ENCODE measurements around the gene SNED1.
"Not testable (repeated sequence)": the region's sequence is repeated elsewhere in the genome, so short reads cannot be mapped to it uniquely, and the experiment has no call there.

The SNED1 gene

DNA sequence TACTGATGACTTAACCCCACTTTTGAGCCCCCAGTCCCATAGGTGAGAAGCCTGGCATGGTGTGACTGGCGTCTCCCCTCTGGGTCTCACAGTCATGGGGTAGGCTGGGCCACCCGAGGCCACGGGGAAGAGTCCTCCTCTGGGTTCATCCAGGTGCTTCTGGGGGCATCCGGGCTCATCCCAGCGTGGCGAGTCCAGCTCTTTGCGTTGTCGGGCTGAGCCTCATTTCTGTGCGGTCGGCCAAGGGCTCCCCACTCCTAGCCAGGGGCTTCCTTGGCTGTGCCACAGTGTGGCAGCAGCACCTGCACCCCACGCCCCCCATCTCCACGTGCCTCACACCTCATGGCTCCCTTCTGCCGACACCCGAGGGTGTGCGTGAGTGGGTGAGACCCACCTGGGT is 27.6 kb upstream of the SNED1 start:
- TF ChIP-seq CTCF (conservative IDR thresholded peaks at IDR 0.05; ENCODE audit: low read depth, low read length) = no peak
- DNase-seq (ENCODE audit: low read depth) = no peak
- H3K4me3 ChIP-seq (ENCODE audit: low read length) = no peak overlapping the region

- TF ChIP-seq CTCF (conservative IDR thresholded peaks at IDR 0.05; ENCODE audit: low read depth, low read length) = no peak
- no peak for DNase-seq (ENCODE audit: low read depth)
- H3K4me3 ChIP-seq (ENCODE audit: low read length) = no peak overlapping the region
Measured at GRCh38 chr2:240972201-240972600, 26.2 kb upstream of the SNED1 start.

GRCh38 chr2:240972636-240973521 is 25.5 kb upstream of the SNED1 start:
- H3K4me3 ChIP-seq (ENCODE audit: low read length) = no peak overlapping the region
- no peak for DNase-seq (ENCODE audit: low read depth)
- no peak for TF ChIP-seq CTCF (conservative IDR thresholded peaks at IDR 0.05; ENCODE audit: low read depth, low read length)

DNA sequence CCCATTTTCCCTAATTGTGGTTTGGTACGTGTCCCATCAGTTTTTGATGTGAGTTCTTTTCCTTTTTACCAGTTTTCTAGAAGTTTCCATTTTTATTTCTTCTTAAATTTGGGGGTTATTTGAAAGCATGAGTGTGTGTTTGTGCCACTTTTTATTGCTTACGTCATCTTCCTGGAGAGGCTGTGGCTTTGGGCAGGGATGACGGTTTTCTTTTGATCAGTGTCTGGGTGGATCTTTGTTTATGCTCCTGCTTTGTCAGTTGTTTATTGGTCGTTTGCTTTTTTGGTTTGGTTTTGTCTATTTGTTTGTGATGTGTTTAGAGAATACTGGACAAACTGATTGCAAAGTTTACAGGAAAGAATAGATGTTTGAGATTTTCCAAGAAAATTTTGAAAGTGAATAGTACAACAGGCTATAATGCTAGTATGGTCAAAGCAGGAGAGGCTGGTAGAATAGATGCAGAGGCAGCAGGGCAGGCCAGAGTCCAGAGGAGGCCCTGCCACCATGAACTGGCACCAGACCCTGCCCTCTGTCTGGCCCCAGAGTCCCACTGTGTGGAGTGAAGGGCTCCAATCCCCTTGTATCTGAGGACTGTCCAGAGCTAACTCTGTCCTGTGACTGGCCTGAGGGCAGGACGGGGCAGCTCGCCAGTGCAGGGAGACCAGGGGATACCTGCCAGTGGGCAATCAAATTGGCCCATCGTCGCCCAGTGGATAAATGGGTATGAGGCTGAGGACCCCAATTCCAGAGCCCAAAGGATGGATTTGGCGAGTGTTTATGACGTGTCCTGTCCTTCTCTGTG is 23.4 kb upstream of the SNED1 start:
- H3K4me3 ChIP-seq (ENCODE audit: low read length) = no peak overlapping the region
- TF ChIP-seq CTCF (conservative IDR thresholded peaks at IDR 0.05; ENCODE audit: low read depth, low read length) = no peak
- no peak for DNase-seq (ENCODE audit: low read depth)

DNA sequence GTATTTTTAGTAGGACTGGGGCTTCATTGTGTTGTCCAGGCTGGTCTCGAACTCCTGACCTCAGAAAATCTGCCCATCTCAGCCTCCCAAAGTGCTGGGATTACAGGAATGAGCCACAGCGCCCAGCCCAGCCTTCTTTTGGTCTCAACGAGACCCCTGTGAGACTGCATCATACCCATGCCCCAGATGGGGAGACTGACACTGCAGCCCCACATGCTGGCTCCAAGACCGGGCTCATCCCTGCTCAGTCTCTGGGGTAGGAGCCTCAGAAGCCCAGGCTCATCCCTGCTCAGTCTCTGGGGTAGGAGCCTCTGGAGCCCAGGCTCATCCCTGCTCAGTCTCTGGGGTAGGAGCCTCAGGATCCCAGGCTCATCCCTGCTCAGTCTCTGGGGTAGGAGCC is 22.5 kb upstream of the SNED1 start:
- not testable (repeated sequence) for DNase-seq (ENCODE audit: low read depth); H3K4me3 ChIP-seq (ENCODE audit: low read length)

- TF ChIP-seq CTCF (conservative IDR thresholded peaks at IDR 0.05; ENCODE audit: low read depth, low read length) = no peak
- no peak for DNase-seq (ENCODE audit: low read depth)
- no peak overlapping the region for H3K4me3 ChIP-seq (ENCODE audit: low read length)
Measured at GRCh38 chr2:240981280-240981679, 17.1 kb upstream of the SNED1 start.

DNA sequence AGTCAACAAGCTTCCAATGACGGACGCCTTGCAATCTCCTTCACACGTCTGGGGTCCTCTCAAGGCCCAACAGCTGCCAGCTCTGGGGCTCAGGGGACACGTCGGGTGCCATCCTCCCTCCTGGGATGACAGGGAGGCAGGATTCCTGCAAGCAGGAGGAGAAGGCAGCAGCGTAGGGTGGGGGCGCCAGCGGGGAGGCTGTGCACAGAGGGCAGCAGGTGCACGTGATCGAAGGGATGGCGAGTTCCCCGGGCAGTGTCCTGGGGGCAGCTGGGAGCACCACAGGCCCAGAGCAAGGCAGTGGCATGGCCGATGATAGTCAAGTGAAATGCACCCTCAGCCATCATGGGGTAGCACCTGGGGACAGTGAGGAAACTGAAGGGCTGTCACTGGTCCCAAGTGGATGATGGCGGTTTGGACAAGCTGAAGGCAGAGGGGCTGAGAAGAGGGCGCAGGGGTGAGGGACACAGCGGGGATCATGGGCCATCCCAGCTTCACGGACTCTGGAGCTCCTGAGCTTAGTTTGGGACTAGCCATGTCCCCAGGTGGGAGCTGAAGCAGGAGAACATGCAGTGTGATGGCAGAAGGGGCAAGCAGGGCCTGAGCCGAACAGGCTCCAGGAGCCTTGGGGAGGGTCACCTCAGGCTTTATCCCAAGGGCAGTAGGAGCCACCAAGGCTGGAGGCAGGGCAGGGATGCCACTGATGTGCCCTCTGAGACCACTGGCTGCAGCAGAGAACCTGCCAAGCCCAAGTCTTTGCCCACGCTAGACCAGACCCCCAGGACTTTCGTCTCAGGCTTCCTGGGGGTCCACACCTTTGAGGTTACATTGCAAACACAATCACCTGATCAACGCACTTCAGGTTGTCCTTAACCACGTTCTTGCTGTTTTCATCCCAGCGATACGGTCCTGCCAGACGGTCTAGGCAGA is 16.3 kb upstream of the SNED1 start:
- no peak overlapping the region for H3K4me3 ChIP-seq (ENCODE audit: low read length)
- no peak for DNase-seq (ENCODE audit: low read depth)
- no peak for TF ChIP-seq CTCF (conservative IDR thresholded peaks at IDR 0.05; ENCODE audit: low read depth, low read length)
